ENCODE measurements around the gene ARHGAP26. TPM values are rescaled to one million over a fixed set of nuclear protein-coding genes. Genes with fewer than 3 reads are reported as not detected.
"Not testable (repeated sequence)": the region's sequence is repeated elsewhere in the genome, so short reads cannot be mapped to it uniquely, and the experiment has no call there.

The ARHGAP26 gene
- total and polyA plus RNA-seq, 4 donors = 5.4 to 52.3 (median 30.4) TPM

GRCh38 chr5:143086908-143087637 lies 316.9 kb downstream of the ARHGAP26 start:
- Histone ChIP-seq H3K4me3 (no peak overlapping the region), H3K27ac (ENCODE audit: low read depth in 1 of 2, low read length in 1 of 2) (no peak overlapping the region), H3K9me3 (ENCODE audit: control insufficient read depth in 4 of 4, insufficient read depth in 3 of 4, low read length in 3 of 4) (no peaks in the 10 kb centered on the region), H3K36me3 (ENCODE audit: control insufficient read depth in 4 of 4, insufficient read depth in 4 of 4, low read length in 4 of 4) (no peaks in the 10 kb centered on the region), H3K9ac (ENCODE audit: insufficient read depth in 1 of 2, low read length in 2 of 2) (no peak overlapping the region), H3K4me1 (ENCODE audit: control insufficient read depth in 5 of 5, insufficient read depth in 5 of 5, low read length in 5 of 5) (peaks cover 0 to 14% (median 8%) of the 10 kb centered on the region in 5 donors), H3K27me3 (ENCODE audit: control insufficient read depth in 3 of 3, insufficient read depth in 3 of 3, low read length in 2 of 3) (no peaks in the 10 kb centered on the region)
- DNase-seq (no peak), ATAC-seq (ENCODE audit: insufficient read depth, low FRiP score) (peak; percentile 27)
- 67 to 84% methylated on average over 5 of the region's 5 CpGs for WGBS, 2 donors
- no peak for TF ChIP-seq CTCF (IDR thresholded peaks at IDR 0.05; ENCODE audit: control extremely low read depth, extremely low read depth)

DNA sequence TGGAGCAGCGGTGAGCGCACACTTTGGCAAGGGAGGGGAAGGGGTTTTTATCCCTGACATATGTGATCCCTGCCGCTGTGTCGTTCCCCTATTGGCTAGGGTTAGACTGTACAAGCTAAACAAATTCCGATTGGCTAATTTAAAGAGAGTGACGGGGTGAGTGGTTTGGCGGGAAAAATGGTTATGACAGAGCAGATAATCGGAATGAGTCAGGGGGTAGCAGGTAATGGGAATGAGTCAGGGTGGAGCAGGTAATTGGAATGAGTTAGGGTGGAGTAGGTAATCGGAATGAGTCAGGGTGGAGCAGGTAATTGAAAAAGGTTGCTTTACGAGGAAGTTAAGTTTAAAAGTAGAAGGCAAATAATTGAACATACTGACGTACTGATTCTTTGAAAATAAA lies 318.5 kb downstream of the ARHGAP26 start:
- H3K27me3 ChIP-seq (ENCODE audit: control insufficient read depth in 3 of 3, insufficient read depth in 3 of 3, low read length in 2 of 3); ATAC-seq (ENCODE audit: insufficient read depth, low FRiP score); DNase-seq; H3K4me3 ChIP-seq; H3K27ac ChIP-seq (ENCODE audit: low read depth in 1 of 2, low read length in 1 of 2); H3K9me3 ChIP-seq (ENCODE audit: control insufficient read depth in 4 of 4, insufficient read depth in 3 of 4, low read length in 3 of 4); H3K36me3 ChIP-seq (ENCODE audit: control insufficient read depth in 4 of 4, insufficient read depth in 4 of 4, low read length in 4 of 4); H3K9ac ChIP-seq (ENCODE audit: insufficient read depth in 1 of 2, low read length in 2 of 2): not testable (repeated sequence)
- WGBS, 2 donors = 96 to 97% methylated on average over 11 of the region's 11 CpGs
- peaks cover 0 to 14% (median 8%) of the 10 kb centered on the region in 5 donors for H3K4me1 ChIP-seq (ENCODE audit: control insufficient read depth in 5 of 5, insufficient read depth in 5 of 5, low read length in 5 of 5)

- H3K4me3 ChIP-seq; H3K27me3 ChIP-seq (ENCODE audit: control insufficient read depth in 3 of 3, insufficient read depth in 3 of 3, low read length in 2 of 3); H3K27ac ChIP-seq (ENCODE audit: low read depth in 1 of 2, low read length in 1 of 2); H3K9ac ChIP-seq (ENCODE audit: insufficient read depth in 1 of 2, low read length in 2 of 2); ATAC-seq (ENCODE audit: insufficient read depth, low FRiP score); H3K36me3 ChIP-seq (ENCODE audit: control insufficient read depth in 4 of 4, insufficient read depth in 4 of 4, low read length in 4 of 4); DNase-seq; H3K9me3 ChIP-seq (ENCODE audit: control insufficient read depth in 4 of 4, insufficient read depth in 3 of 4, low read length in 3 of 4): not testable (repeated sequence)
- H3K4me1 ChIP-seq (ENCODE audit: control insufficient read depth in 5 of 5, insufficient read depth in 5 of 5, low read length in 5 of 5) = peaks cover 0 to 14% (median 8%) of the 10 kb centered on the region in 5 donors
- 92 to 94% methylated on average over 10 of the region's 10 CpGs for WGBS, 2 donors
Measured at GRCh38 chr5:143090044-143090443, 319.9 kb downstream of the ARHGAP26 start.

- not testable (repeated sequence) for H3K27me3 ChIP-seq (ENCODE audit: control insufficient read depth in 3 of 3, insufficient read depth in 3 of 3, low read length in 2 of 3); H3K4me3 ChIP-seq; ATAC-seq (ENCODE audit: insufficient read depth, low FRiP score); H3K4me1 ChIP-seq (ENCODE audit: control insufficient read depth in 5 of 5, insufficient read depth in 5 of 5, low read length in 5 of 5); H3K27ac ChIP-seq (ENCODE audit: low read depth in 1 of 2, low read length in 1 of 2); H3K9ac ChIP-seq (ENCODE audit: insufficient read depth in 1 of 2, low read length in 2 of 2); DNase-seq; H3K36me3 ChIP-seq (ENCODE audit: control insufficient read depth in 4 of 4, insufficient read depth in 4 of 4, low read length in 4 of 4); H3K9me3 ChIP-seq (ENCODE audit: control insufficient read depth in 4 of 4, insufficient read depth in 3 of 4, low read length in 3 of 4)
- 66 to 79% methylated on average over 8 of the region's 8 CpGs for WGBS, 2 donors
Measured at GRCh38 chr5:143092711-143093451, 322.7 kb downstream of the ARHGAP26 start.

Measured in lung (tissue), 12 donors.